Endothelial cell of umbilical vein (primary cell): ENCODE measurements around the gene OTC.

Experiments
- EZH2 ChIP-seq: IDR thresholded peaks from 2 replicates; pipeline ENCODE4 v1.6.1; 2012; ENCODE audit warnings: borderline replicate concordance, low read depth, mild to moderate bottlenecking, moderate library complexity, low read length, inconsistent platforms; ENCODE audit not compliant: severe bottlenecking
- POLR2A ChIP-seq: IDR thresholded peaks from 2 replicates; pipeline ENCODE4 v1.6.1; 2012; ENCODE audit warnings: low read depth, mild to moderate bottlenecking, control low read depth, low read length

GRCh38 chrX:38403834-38404233, 51.4 kb downstream of the OTC start:
- TF ChIP-seq EZH2 (no peak), POLR2A (no peak)
